H9 (cell line): Measurements from ENCODE around the gene FAM24A. TPM values are rescaled to one million over a fixed set of nuclear protein-coding genes. Genes with fewer than 3 reads are reported as not detected.

Experiments
- DNase-seq: peaks from one replicate; pipeline ENCODE4 v3.0.0-alpha.2; 2017
- H2AFZ ChIP-seq: one replicate; pipeline ENCODE4 v1.6.1; 2013; ENCODE audit warnings: mild to moderate bottlenecking, low read length, control low read depth, moderate library complexity
- H2AK5ac ChIP-seq: 2 replicates; pipeline ENCODE4 v1.6.1; 2013; ENCODE audit warnings: low read length, control low read depth, mixed read lengths; ENCODE audit not compliant: insufficient read length
- H2BK120ac ChIP-seq: one replicate; pipeline ENCODE4 v1.6.1; 2013; ENCODE audit warnings: low read depth, mild to moderate bottlenecking, low read length, control low read depth, inconsistent platforms; ENCODE audit not compliant: poor library complexity, severe bottlenecking
- H2BK12ac ChIP-seq: 2 replicates; pipeline ENCODE4 v1.6.1; 2013; ENCODE audit warnings: low read length, control low read depth, mixed read lengths, low read depth; ENCODE audit not compliant: insufficient read length
- H2BK15ac ChIP-seq: 2 replicates; pipeline ENCODE4 v1.6.1; 2013; ENCODE audit warnings: low read depth, low read length, control low read depth
- H2BK20ac ChIP-seq: one replicate; pipeline ENCODE4 v1.6.1; 2013; ENCODE audit warnings: low read depth, mild to moderate bottlenecking, low read length, control low read depth, inconsistent platforms; ENCODE audit not compliant: poor library complexity, severe bottlenecking
- H2BK5ac ChIP-seq: 2 replicates; pipeline ENCODE4 v1.6.1; 2013; ENCODE audit warnings: low read length, control low read depth, mixed read lengths; ENCODE audit not compliant: insufficient read length
- H3K14ac ChIP-seq: 2 replicates; pipeline ENCODE4 v1.6.1; 2013; ENCODE audit warnings: low read length, control low read depth; ENCODE audit not compliant: insufficient read depth
- H3K18ac ChIP-seq: 2 replicates; pipeline ENCODE4 v1.6.1; 2013; ENCODE audit warnings: low read depth, mild to moderate bottlenecking, mixed read lengths, low read length, control low read depth; ENCODE audit not compliant: insufficient read length
- H3K23ac ChIP-seq: 2 replicates; pipeline ENCODE4 v1.6.1; 2013; ENCODE audit warnings: low read length, control low read depth, mixed read lengths, low read depth; ENCODE audit not compliant: insufficient read length
- H3K23me2 ChIP-seq: 2 replicates; pipeline ENCODE4 v1.6.1; 2013; ENCODE audit warnings: low read depth, mild to moderate bottlenecking, mixed read lengths, low read length, control low read depth; ENCODE audit not compliant: insufficient read length, poor library complexity, severe bottlenecking
- H3K27ac ChIP-seq: 2 replicates; pipeline ENCODE4 v1.5.1; 2013; ENCODE audit warnings: low read length, control low read depth, mixed read lengths, low read depth; ENCODE audit not compliant: insufficient read length
- H3K27me3 ChIP-seq: 2 replicates; pipeline ENCODE4 v1.6.1; 2013; ENCODE audit warnings: low read length, control low read depth, inconsistent platforms; ENCODE audit not compliant: insufficient read depth
- H3K4ac ChIP-seq: 2 replicates; pipeline ENCODE4 v1.6.1; 2013; ENCODE audit warnings: low read depth, mild to moderate bottlenecking, control low read depth, inconsistent platforms, low read length, moderate library complexity
- H3K4me1 ChIP-seq: 2 replicates; pipeline ENCODE4 v1.6.1; 2013; ENCODE audit warnings: low read length, control low read depth, inconsistent platforms; ENCODE audit not compliant: insufficient read depth
- H3K4me2 ChIP-seq: 2 replicates; pipeline ENCODE4 v1.6.1; 2013; ENCODE audit warnings: low read length, control low read depth, mixed read lengths; ENCODE audit not compliant: insufficient read length, insufficient read depth
- H3K56ac ChIP-seq: 2 replicates; pipeline ENCODE4 v1.6.1; 2013; ENCODE audit warnings: low read depth, mild to moderate bottlenecking, mixed read lengths, low read length, control low read depth; ENCODE audit not compliant: insufficient read length
- H3K79me1 ChIP-seq: 2 replicates; pipeline ENCODE4 v1.6.1; 2013; ENCODE audit warnings: low read depth, mild to moderate bottlenecking, moderate library complexity, low read length, control low read depth, inconsistent platforms; ENCODE audit not compliant: insufficient read depth, poor library complexity, severe bottlenecking
- H3K79me2 ChIP-seq: 2 replicates; pipeline ENCODE4 v1.6.1; 2013; ENCODE audit warnings: low read length, control low read depth, inconsistent platforms; ENCODE audit not compliant: insufficient read depth
- H3K9ac ChIP-seq: 2 replicates; pipeline ENCODE4 v1.6.1; 2013; ENCODE audit warnings: low read length, control low read depth, mixed read lengths; ENCODE audit not compliant: insufficient read length; ENCODE audit errors: extremely low read depth
- H3K9me3 ChIP-seq: one replicate; pipeline ENCODE4 v1.6.1; 2013; ENCODE audit warnings: low read depth, low read length, inconsistent platforms; ENCODE audit not compliant: control insufficient read depth
- H3T11ph ChIP-seq: one replicate; pipeline ENCODE4 v1.6.1; 2013; ENCODE audit warnings: mild to moderate bottlenecking, low read length, control low read depth, inconsistent platforms
- H4K20me1 ChIP-seq: one replicate; pipeline ENCODE4 v1.6.1; 2013; ENCODE audit not compliant: control insufficient read depth, insufficient read length, insufficient read depth
- H4K5ac ChIP-seq: 2 replicates; pipeline ENCODE4 v1.6.1; 2013; ENCODE audit warnings: low read depth, mild to moderate bottlenecking, mixed read lengths, low read length, control low read depth; ENCODE audit not compliant: insufficient read length
- H4K8ac ChIP-seq: replicated peaks from 2 replicates; pipeline ENCODE4 v1.6.1; 2013; ENCODE audit warnings: low read length, control low read depth, mixed read lengths, low read depth; ENCODE audit not compliant: insufficient read length
- H4K91ac ChIP-seq: 2 replicates; pipeline ENCODE4 v1.6.1; 2013; ENCODE audit warnings: low read depth, mild to moderate bottlenecking, moderate library complexity, mixed read lengths, low read length, control low read depth; ENCODE audit not compliant: insufficient read length
- H3K27ac Mint-ChIP-seq, 3 experiments: 2 replicates in 2 of 3; 3 replicates in 1 of 3; pipeline ENCODE4 v1.8.0; 2020 to 2021; ENCODE audit warnings: mixed read lengths in 3 of 3, mild to moderate bottlenecking in 1 of 3, moderate library complexity in 1 of 3
- H3K27me3 Mint-ChIP-seq: 2 replicates; pipeline ENCODE4 v1.8.0; 2021; ENCODE audit warnings: low read depth, mild to moderate bottlenecking, moderate library complexity, mixed read lengths
- H3K36me3 Mint-ChIP-seq, 3 experiments: 2 replicates in 2 of 3; 3 replicates in 1 of 3; pipeline ENCODE4 v1.8.0; 2020 to 2021; ENCODE audit warnings: low read depth in 3 of 3, mixed read lengths in 3 of 3; ENCODE audit not compliant: insufficient read depth in 1 of 3
- H3K4me1 Mint-ChIP-seq, 2 experiments: 2 replicates each; pipeline ENCODE4 v1.8.0; 2020; ENCODE audit warnings: mixed read lengths in 2 of 2
- H3K4me3 Mint-ChIP-seq, 2 experiments: 2 replicates in 1 of 2; 3 replicates in 1 of 2; pipeline ENCODE4 v1.8.0; 2020 to 2021; ENCODE audit warnings: mild to moderate bottlenecking in 2 of 2, mixed read lengths in 2 of 2, moderate library complexity in 1 of 2
- H3K9me3 Mint-ChIP-seq, 2 experiments: 2 replicates in 1 of 2; 3 replicates in 1 of 2; pipeline ENCODE4 v1.8.0; 2020; ENCODE audit warnings: mild to moderate bottlenecking in 2 of 2, mixed read lengths in 2 of 2, moderate library complexity in 1 of 2
- WGBS: extraction: QIAGEN DNeasy Blood & Tissue Kit; methylation state at CpG from one replicate; pipeline ENCODE4 v1.1.7; 2013; ENCODE audit warnings: missing lambda C conversion rate, low lambda C conversion rate, mixed read lengths; ENCODE audit not compliant: insufficient read length; ENCODE audit errors: extremely low coverage; 5-methylcytosine and 5-hydroxymethylcytosine counted together
- total RNA-seq: library from RNA; stranded (reverse); gene quantifications from 2 replicates; pipeline ENCODE4 v1.2.1, GENCODE V29; 2021
- TF ChIP-seq, protein P1 (sequence below): fragments of 200-600 bp; sonication (generic); conservative IDR thresholded peaks from 3 replicates; pipeline ENCODE4 v1.8.0; 2021; ENCODE audit warnings: antibody characterized with exemption, mild to moderate bottlenecking

FAM24A gene
- total RNA-seq, 1 experiment from 2014 or later, result not detected

GRCh38 chr10:122884166-122884565, 26.2 kb upstream of the FAM24A start:
- Histone ChIP-seq H2BK15ac (no peak overlapping the region), H3K79me1 (no peaks in the 10 kb centered on the region)
- no peak overlapping the region for H3K4me3 Mint-ChIP-seq

More at GRCh38 chr10:122884166-122884565, 26.2 kb upstream of the FAM24A start:
- H3K56ac ChIP-seq, result no peak overlapping the region
- no peak overlapping the region for H3K4ac ChIP-seq
- H3K9me3 ChIP-seq, result no peaks in the 10 kb centered on the region
- TF ChIP-seq, protein P1, sequence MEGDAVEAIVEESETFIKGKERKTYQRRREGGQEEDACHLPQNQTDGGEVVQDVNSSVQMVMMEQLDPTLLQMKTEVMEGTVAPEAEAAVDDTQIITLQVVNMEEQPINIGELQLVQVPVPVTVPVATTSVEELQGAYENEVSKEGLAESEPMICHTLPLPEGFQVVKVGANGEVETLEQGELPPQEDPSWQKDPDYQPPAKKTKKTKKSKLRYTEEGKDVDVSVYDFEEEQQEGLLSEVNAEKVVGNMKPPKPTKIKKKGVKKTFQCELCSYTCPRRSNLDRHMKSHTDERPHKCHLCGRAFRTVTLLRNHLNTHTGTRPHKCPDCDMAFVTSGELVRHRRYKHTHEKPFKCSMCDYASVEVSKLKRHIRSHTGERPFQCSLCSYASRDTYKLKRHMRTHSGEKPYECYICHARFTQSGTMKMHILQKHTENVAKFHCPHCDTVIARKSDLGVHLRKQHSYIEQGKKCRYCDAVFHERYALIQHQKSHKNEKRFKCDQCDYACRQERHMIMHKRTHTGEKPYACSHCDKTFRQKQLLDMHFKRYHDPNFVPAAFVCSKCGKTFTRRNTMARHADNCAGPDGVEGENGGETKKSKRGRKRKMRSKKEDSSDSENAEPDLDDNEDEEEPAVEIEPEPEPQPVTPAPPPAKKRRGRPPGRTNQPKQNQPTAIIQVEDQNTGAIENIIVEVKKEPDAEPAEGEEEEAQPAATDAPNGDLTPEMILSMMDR, result no peak
- no CpG with 5 or more reads among the region's 1 CpG for WGBS
- H3K23ac ChIP-seq, result no peak overlapping the region
- no peak overlapping the region for H3K27ac ChIP-seq
- H3K4me1 ChIP-seq, result no peaks in the 10 kb centered on the region
- peaks cover 0 to 4% of the 10 kb centered on the region in 2 experiments; a peak in 2 of 4 replicates for H3K4me1 Mint-ChIP-seq
- no peaks in the 10 kb centered on the region for H3K36me3 Mint-ChIP-seq
- H4K5ac ChIP-seq, result no peak overlapping the region
- no peak overlapping the region for H2BK12ac ChIP-seq
- no peak overlapping the region for H3K14ac ChIP-seq
- H3K79me2 ChIP-seq, result no peaks in the 10 kb centered on the region
- H3K4me2 ChIP-seq, result no peak overlapping the region
- no peaks in the 10 kb centered on the region for H3K27me3 ChIP-seq
- H2BK120ac ChIP-seq, result no peak overlapping the region
- no peak overlapping the region for H2BK5ac ChIP-seq
- DNase-seq, result no peak
- H4K91ac ChIP-seq, result no peak overlapping the region
- H3K27me3 Mint-ChIP-seq, result no peaks in the 10 kb centered on the region; the same call in 1 of the 2 replicates
- H2AK5ac ChIP-seq, result no peak overlapping the region
- H4K8ac ChIP-seq, result no peak overlapping the region
- no peak overlapping the region for H2BK20ac ChIP-seq
- no peaks in the 10 kb centered on the region for H3K9me3 Mint-ChIP-seq
- H3K9ac ChIP-seq, result no peak overlapping the region
- no peak overlapping the region for H3K18ac ChIP-seq
- no peaks in the 10 kb centered on the region for H4K20me1 ChIP-seq
- H3T11ph ChIP-seq, result no peak overlapping the region
- no peaks in the 10 kb centered on the region for H3K23me2 ChIP-seq
- H2AFZ ChIP-seq, result no peak overlapping the region
- no peak overlapping the region for H3K27ac Mint-ChIP-seq
